H9 (cell line): ENCODE results near the gene PCDHGA11. TPM values are rescaled to one million over a fixed set of nuclear protein-coding genes. Genes with fewer than 3 reads are reported as not detected.
"Not testable (repeated sequence)": the region's sequence is repeated elsewhere in the genome, so short reads cannot be mapped to it uniquely, and the experiment has no call there.

Experiments
- DNase-seq: peaks from one replicate; pipeline ENCODE4 v3.0.0-alpha.2; 2017
- H2AFZ ChIP-seq: one replicate; pipeline ENCODE4 v1.6.1; 2013; ENCODE audit warnings: mild to moderate bottlenecking, low read length, control low read depth, moderate library complexity
- H2AK5ac ChIP-seq: 2 replicates; pipeline ENCODE4 v1.6.1; 2013; ENCODE audit warnings: low read length, control low read depth, mixed read lengths; ENCODE audit not compliant: insufficient read length
- H2BK120ac ChIP-seq: one replicate; pipeline ENCODE4 v1.6.1; 2013; ENCODE audit warnings: low read depth, mild to moderate bottlenecking, low read length, control low read depth, inconsistent platforms; ENCODE audit not compliant: poor library complexity, severe bottlenecking
- H2BK12ac ChIP-seq: 2 replicates; pipeline ENCODE4 v1.6.1; 2013; ENCODE audit warnings: low read length, control low read depth, mixed read lengths, low read depth; ENCODE audit not compliant: insufficient read length
- H2BK15ac ChIP-seq: 2 replicates; pipeline ENCODE4 v1.6.1; 2013; ENCODE audit warnings: low read depth, low read length, control low read depth
- H2BK20ac ChIP-seq: one replicate; pipeline ENCODE4 v1.6.1; 2013; ENCODE audit warnings: low read depth, mild to moderate bottlenecking, low read length, control low read depth, inconsistent platforms; ENCODE audit not compliant: poor library complexity, severe bottlenecking
- H2BK5ac ChIP-seq: 2 replicates; pipeline ENCODE4 v1.6.1; 2013; ENCODE audit warnings: low read length, control low read depth, mixed read lengths; ENCODE audit not compliant: insufficient read length
- H3K14ac ChIP-seq: 2 replicates; pipeline ENCODE4 v1.6.1; 2013; ENCODE audit warnings: low read length, control low read depth; ENCODE audit not compliant: insufficient read depth
- H3K18ac ChIP-seq: 2 replicates; pipeline ENCODE4 v1.6.1; 2013; ENCODE audit warnings: low read depth, mild to moderate bottlenecking, mixed read lengths, low read length, control low read depth; ENCODE audit not compliant: insufficient read length
- H3K23ac ChIP-seq: 2 replicates; pipeline ENCODE4 v1.6.1; 2013; ENCODE audit warnings: low read length, control low read depth, mixed read lengths, low read depth; ENCODE audit not compliant: insufficient read length
- H3K23me2 ChIP-seq: 2 replicates; pipeline ENCODE4 v1.6.1; 2013; ENCODE audit warnings: low read depth, mild to moderate bottlenecking, mixed read lengths, low read length, control low read depth; ENCODE audit not compliant: insufficient read length, poor library complexity, severe bottlenecking
- H3K27ac ChIP-seq: 2 replicates; pipeline ENCODE4 v1.5.1; 2013; ENCODE audit warnings: low read length, control low read depth, mixed read lengths, low read depth; ENCODE audit not compliant: insufficient read length
- H3K27me3 ChIP-seq: 2 replicates; pipeline ENCODE4 v1.6.1; 2013; ENCODE audit warnings: low read length, control low read depth, inconsistent platforms; ENCODE audit not compliant: insufficient read depth
- H3K4ac ChIP-seq: 2 replicates; pipeline ENCODE4 v1.6.1; 2013; ENCODE audit warnings: low read depth, mild to moderate bottlenecking, control low read depth, inconsistent platforms, low read length, moderate library complexity
- H3K4me1 ChIP-seq: 2 replicates; pipeline ENCODE4 v1.6.1; 2013; ENCODE audit warnings: low read length, control low read depth, inconsistent platforms; ENCODE audit not compliant: insufficient read depth
- H3K4me2 ChIP-seq: 2 replicates; pipeline ENCODE4 v1.6.1; 2013; ENCODE audit warnings: low read length, control low read depth, mixed read lengths; ENCODE audit not compliant: insufficient read length, insufficient read depth
- H3K56ac ChIP-seq: 2 replicates; pipeline ENCODE4 v1.6.1; 2013; ENCODE audit warnings: low read depth, mild to moderate bottlenecking, mixed read lengths, low read length, control low read depth; ENCODE audit not compliant: insufficient read length
- H3K79me1 ChIP-seq: 2 replicates; pipeline ENCODE4 v1.6.1; 2013; ENCODE audit warnings: low read depth, mild to moderate bottlenecking, moderate library complexity, low read length, control low read depth, inconsistent platforms; ENCODE audit not compliant: insufficient read depth, poor library complexity, severe bottlenecking
- H3K79me2 ChIP-seq: 2 replicates; pipeline ENCODE4 v1.6.1; 2013; ENCODE audit warnings: low read length, control low read depth, inconsistent platforms; ENCODE audit not compliant: insufficient read depth
- H3K9ac ChIP-seq: 2 replicates; pipeline ENCODE4 v1.6.1; 2013; ENCODE audit warnings: low read length, control low read depth, mixed read lengths; ENCODE audit not compliant: insufficient read length; ENCODE audit errors: extremely low read depth
- H3K9me3 ChIP-seq: one replicate; pipeline ENCODE4 v1.6.1; 2013; ENCODE audit warnings: low read depth, low read length, inconsistent platforms; ENCODE audit not compliant: control insufficient read depth
- H3T11ph ChIP-seq: one replicate; pipeline ENCODE4 v1.6.1; 2013; ENCODE audit warnings: mild to moderate bottlenecking, low read length, control low read depth, inconsistent platforms
- H4K20me1 ChIP-seq: one replicate; pipeline ENCODE4 v1.6.1; 2013; ENCODE audit not compliant: control insufficient read depth, insufficient read length, insufficient read depth
- H4K5ac ChIP-seq: 2 replicates; pipeline ENCODE4 v1.6.1; 2013; ENCODE audit warnings: low read depth, mild to moderate bottlenecking, mixed read lengths, low read length, control low read depth; ENCODE audit not compliant: insufficient read length
- H4K8ac ChIP-seq: replicated peaks from 2 replicates; pipeline ENCODE4 v1.6.1; 2013; ENCODE audit warnings: low read length, control low read depth, mixed read lengths, low read depth; ENCODE audit not compliant: insufficient read length
- H4K91ac ChIP-seq: 2 replicates; pipeline ENCODE4 v1.6.1; 2013; ENCODE audit warnings: low read depth, mild to moderate bottlenecking, moderate library complexity, mixed read lengths, low read length, control low read depth; ENCODE audit not compliant: insufficient read length
- H3K27ac Mint-ChIP-seq, 3 experiments: 2 replicates in 2 of 3; 3 replicates in 1 of 3; pipeline ENCODE4 v1.8.0; 2020 to 2021; ENCODE audit warnings: mixed read lengths in 3 of 3, mild to moderate bottlenecking in 1 of 3, moderate library complexity in 1 of 3
- H3K27me3 Mint-ChIP-seq: 2 replicates; pipeline ENCODE4 v1.8.0; 2021; ENCODE audit warnings: low read depth, mild to moderate bottlenecking, moderate library complexity, mixed read lengths
- H3K36me3 Mint-ChIP-seq, 3 experiments: 2 replicates in 2 of 3; 3 replicates in 1 of 3; pipeline ENCODE4 v1.8.0; 2020 to 2021; ENCODE audit warnings: low read depth in 3 of 3, mixed read lengths in 3 of 3; ENCODE audit not compliant: insufficient read depth in 1 of 3
- H3K4me1 Mint-ChIP-seq, 2 experiments: 2 replicates each; pipeline ENCODE4 v1.8.0; 2020; ENCODE audit warnings: mixed read lengths in 2 of 2
- H3K4me3 Mint-ChIP-seq, 2 experiments: 2 replicates in 1 of 2; 3 replicates in 1 of 2; pipeline ENCODE4 v1.8.0; 2020 to 2021; ENCODE audit warnings: mild to moderate bottlenecking in 2 of 2, mixed read lengths in 2 of 2, moderate library complexity in 1 of 2
- H3K9me3 Mint-ChIP-seq, 2 experiments: 2 replicates in 1 of 2; 3 replicates in 1 of 2; pipeline ENCODE4 v1.8.0; 2020; ENCODE audit warnings: mild to moderate bottlenecking in 2 of 2, mixed read lengths in 2 of 2, moderate library complexity in 1 of 2
- WGBS: extraction: QIAGEN DNeasy Blood & Tissue Kit; methylation state at CpG from one replicate; pipeline ENCODE4 v1.1.7; 2013; ENCODE audit warnings: missing lambda C conversion rate, low lambda C conversion rate, mixed read lengths; ENCODE audit not compliant: insufficient read length; ENCODE audit errors: extremely low coverage; 5-methylcytosine and 5-hydroxymethylcytosine counted together
- total RNA-seq: library from RNA; stranded (reverse); gene quantifications from 2 replicates; pipeline ENCODE4 v1.2.1, GENCODE V29; 2021
- TF ChIP-seq, protein P1 (sequence below): fragments of 200-600 bp; sonication (generic); conservative IDR thresholded peaks from 3 replicates; pipeline ENCODE4 v1.8.0; 2021; ENCODE audit warnings: antibody characterized with exemption, mild to moderate bottlenecking

Gene PCDHGA11
- total RNA-seq, 1 experiment from 2014 or later, result 2.6 TPM

DNA sequence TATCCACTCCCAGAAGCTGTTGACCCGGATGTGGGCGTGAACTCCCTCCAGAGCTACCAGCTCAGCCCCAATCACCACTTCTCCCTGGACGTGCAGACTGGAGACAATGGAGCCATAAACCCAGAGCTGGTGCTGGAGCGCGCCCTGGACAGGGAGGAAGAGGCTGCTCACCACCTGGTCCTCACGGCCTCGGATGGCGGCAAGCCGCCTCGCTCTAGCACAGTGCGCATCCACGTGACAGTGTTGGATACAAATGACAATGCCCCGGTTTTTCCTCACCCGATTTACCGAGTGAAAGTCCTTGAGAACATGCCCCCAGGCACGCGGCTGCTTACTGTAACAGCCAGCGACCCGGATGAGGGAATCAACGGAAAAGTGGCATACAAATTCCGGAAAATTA lies 27.6 kb upstream of the PCDHGA11 start:
- Mint-ChIP-seq H3K27ac (no peak overlapping the region), H3K36me3 (peaks cover 29 to 61% (median 54%) of the 10 kb centered on the region in 3 experiments), H3K4me3 (no peak overlapping the region), H3K27me3 (peaks cover 9% of the 10 kb centered on the region), H3K4me1 (no peaks in the 10 kb centered on the region), H3K9me3 (peaks cover 60 to 76% of the 10 kb centered on the region in 2 experiments)
- no peak overlapping the region for H3K4ac ChIP-seq
- H2BK5ac ChIP-seq, result no peak overlapping the region
- no peak overlapping the region for H2BK120ac ChIP-seq
- WGBS, result no CpG with 5 or more reads among the region's 21 CpGs
- no peak for DNase-seq
- peaks cover 50% of the 10 kb centered on the region for H3K9me3 ChIP-seq
- no peak overlapping the region for H3K14ac ChIP-seq
- H3K4me1 ChIP-seq, result 0 out of 2 replicates have a peak, but pooled peaks cover 2% of the 10 kb centered on the region
- H2BK15ac ChIP-seq, result no peak overlapping the region
- H3T11ph ChIP-seq, result no peak overlapping the region
- no peak overlapping the region for H3K4me2 ChIP-seq
- no peaks in the 10 kb centered on the region for H4K20me1 ChIP-seq
- no peak overlapping the region for H4K91ac ChIP-seq
- no peak overlapping the region for H2BK12ac ChIP-seq
- H3K23ac ChIP-seq, result no peak overlapping the region
- no peak overlapping the region for H3K18ac ChIP-seq
- no peak overlapping the region for H2BK20ac ChIP-seq
- no peak overlapping the region for H3K56ac ChIP-seq
- no peaks in the 10 kb centered on the region for H3K23me2 ChIP-seq
- H3K27ac ChIP-seq, result no peak overlapping the region
- H3K79me1 ChIP-seq, result no peaks in the 10 kb centered on the region
- no peaks in the 10 kb centered on the region for H3K27me3 ChIP-seq
- no peak overlapping the region for H3K9ac ChIP-seq
- H3K79me2 ChIP-seq, result no peaks in the 10 kb centered on the region
- no peak overlapping the region for H4K8ac ChIP-seq
- no peak overlapping the region for H2AK5ac ChIP-seq
- no peak overlapping the region for H2AFZ ChIP-seq
- TF ChIP-seq, protein P1, sequence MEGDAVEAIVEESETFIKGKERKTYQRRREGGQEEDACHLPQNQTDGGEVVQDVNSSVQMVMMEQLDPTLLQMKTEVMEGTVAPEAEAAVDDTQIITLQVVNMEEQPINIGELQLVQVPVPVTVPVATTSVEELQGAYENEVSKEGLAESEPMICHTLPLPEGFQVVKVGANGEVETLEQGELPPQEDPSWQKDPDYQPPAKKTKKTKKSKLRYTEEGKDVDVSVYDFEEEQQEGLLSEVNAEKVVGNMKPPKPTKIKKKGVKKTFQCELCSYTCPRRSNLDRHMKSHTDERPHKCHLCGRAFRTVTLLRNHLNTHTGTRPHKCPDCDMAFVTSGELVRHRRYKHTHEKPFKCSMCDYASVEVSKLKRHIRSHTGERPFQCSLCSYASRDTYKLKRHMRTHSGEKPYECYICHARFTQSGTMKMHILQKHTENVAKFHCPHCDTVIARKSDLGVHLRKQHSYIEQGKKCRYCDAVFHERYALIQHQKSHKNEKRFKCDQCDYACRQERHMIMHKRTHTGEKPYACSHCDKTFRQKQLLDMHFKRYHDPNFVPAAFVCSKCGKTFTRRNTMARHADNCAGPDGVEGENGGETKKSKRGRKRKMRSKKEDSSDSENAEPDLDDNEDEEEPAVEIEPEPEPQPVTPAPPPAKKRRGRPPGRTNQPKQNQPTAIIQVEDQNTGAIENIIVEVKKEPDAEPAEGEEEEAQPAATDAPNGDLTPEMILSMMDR, result no peak
- no peak overlapping the region for H4K5ac ChIP-seq

DNA sequence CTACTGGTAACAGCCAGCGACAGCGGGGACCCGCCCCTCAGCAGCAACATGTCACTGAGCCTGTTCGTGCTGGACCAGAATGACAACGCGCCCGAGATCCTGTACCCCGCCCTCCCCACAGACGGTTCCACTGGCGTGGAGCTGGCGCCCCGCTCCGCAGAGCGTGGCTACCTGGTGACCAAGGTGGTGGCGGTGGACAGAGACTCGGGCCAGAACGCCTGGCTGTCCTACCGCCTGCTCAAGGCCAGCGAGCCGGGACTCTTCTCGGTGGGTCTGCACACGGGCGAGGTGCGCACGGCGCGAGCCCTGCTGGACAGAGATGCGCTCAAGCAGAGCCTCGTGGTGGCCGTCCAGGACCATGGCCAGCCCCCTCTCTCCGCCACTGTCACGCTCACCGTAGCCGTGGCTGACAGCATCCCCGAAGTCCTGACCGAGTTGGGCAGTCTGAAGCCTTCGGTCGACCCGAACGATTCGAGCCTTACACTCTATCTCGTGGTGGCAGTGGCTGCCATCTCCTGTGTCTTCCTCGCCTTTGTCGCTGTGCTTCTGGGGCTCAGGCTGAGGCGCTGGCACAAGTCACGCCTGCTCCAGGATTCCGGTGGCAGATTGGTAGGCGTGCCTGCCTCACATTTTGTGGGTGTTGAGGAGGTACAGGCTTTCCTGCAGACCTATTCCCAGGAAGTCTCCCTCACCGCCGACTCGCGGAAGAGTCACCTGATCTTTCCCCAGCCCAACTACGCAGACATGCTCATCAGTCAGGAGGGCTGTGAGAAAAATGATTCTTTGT lies 26.3 kb upstream of the PCDHGA11 start:
- not testable (repeated sequence) for H3T11ph ChIP-seq, H3K23me2 ChIP-seq, H2BK15ac ChIP-seq, H3K4me1 ChIP-seq, H4K5ac ChIP-seq, H3K27me3 Mint-ChIP-seq, H2AFZ ChIP-seq, H3K79me2 ChIP-seq, H3K27ac ChIP-seq, H3K14ac ChIP-seq, H3K9ac ChIP-seq, H3K56ac ChIP-seq, H3K79me1 ChIP-seq, H2BK5ac ChIP-seq, H4K91ac ChIP-seq, H3K27me3 ChIP-seq, H4K20me1 ChIP-seq, H2BK20ac ChIP-seq, H3K4me1 Mint-ChIP-seq, H3K4me2 ChIP-seq, H3K4me3 Mint-ChIP-seq, H4K8ac ChIP-seq, H2BK12ac ChIP-seq, H3K23ac ChIP-seq, H3K18ac ChIP-seq, H2BK120ac ChIP-seq, H3K27ac Mint-ChIP-seq, DNase-seq, H2AK5ac ChIP-seq, H3K4ac ChIP-seq
- WGBS, result no CpG with 5 or more reads among the region's 53 CpGs
- Mint-ChIP-seq H3K9me3 (peaks cover 63 to 73% of the 10 kb centered on the region in 2 experiments), H3K36me3 (peaks cover 32 to 58% (median 56%) of the 10 kb centered on the region in 3 experiments)
- H3K9me3 ChIP-seq, result peaks cover 47% of the 10 kb centered on the region
